Activated CD8-positive, alpha-beta memory T cell treated with anti-CD3 and anti-CD28 coated beads, Interleukin-2, amount 50 U/mL, for 24 hours (primary cell): ENCODE measurements around the gene DACH2.

Experiments
- DNase-seq: peaks from one replicate; pipeline ENCODE4 v3.0.0-alpha.2; 2020; ENCODE audit errors: extremely low read depth

The DACH2 gene

DNA sequence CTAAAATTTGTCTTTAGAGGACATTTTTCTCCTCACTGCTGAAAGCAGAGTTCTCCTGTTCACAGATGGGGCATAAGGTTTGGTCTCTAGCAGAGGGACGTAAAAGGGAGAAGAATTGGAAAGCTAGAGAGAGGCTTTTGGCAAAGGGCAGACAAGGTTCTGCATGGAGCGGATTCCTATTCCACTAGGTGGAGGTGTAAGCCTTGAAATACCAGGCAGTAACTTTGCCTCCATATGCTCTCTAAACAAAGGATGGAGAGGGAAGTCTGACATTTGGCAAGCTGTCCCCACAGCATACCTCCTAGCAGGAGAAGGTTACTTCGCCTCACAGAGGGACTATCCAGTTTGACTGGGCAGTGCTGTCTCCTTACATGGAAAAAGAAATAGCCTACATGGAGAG, 174.7 kb downstream of the DACH2 start:
- DNase-seq: no peak

DNA sequence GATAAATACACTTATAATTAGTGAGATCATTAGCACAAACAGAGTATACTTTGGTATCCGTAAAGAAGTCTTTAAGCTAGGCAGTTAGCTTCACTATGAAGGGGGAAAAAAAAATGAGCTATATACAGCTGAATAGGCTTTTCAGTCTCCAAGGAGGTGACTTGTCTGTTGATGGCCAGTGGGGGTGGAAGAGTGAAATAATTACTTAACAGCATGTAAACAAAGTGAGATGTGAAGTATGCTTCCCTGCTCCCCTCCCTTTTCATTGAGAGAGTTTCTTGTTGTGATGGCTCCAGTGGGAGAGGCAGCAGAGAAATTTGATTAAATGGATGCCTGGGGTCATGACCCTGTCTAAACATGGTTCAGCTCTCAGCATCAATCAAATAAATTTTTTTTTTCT, 180.9 kb downstream of the DACH2 start:
- DNase-seq: no peak

DNA sequence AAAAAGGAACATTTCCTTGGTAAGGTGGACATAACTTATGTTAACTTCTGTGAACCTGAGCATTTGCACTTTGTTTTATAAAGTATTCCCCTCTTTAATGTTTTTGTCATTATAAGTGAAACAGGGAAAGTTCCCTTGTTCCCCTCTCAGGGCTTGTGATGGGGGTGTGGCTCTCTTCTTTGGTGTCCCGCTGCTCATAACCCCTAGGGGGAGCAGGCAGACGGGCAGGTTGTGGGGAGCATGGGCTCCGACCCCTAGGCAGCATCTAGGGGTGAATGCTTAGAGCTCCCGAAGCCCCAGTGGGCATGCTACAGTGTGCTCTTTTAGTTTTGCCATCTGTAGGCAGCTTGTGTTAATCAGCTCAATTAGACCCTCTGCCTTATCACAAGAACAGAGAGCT, 200.4 kb downstream of the DACH2 start:
- no peak for DNase-seq

DNA sequence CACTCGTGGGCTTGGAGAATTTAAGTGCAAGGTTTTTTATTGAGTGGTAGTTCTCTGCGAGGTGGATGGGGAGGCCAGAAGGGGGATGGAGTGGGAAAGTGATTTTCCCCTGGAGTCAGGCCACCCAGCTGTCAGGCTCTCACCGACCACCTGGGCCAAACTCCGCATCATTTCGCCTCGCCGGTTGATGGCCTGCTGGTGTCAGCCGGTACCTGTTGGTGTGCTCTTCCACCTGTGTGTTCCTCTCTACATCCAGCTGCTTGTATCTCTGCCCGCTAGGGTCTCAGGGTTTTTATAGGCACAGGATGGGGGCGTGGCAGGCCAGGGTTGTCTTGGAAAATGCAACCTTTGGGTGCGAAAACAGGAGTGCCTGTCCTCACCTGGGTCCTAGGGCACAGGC, 200.9 kb downstream of the DACH2 start:
- DNase-seq: no peak

DNA sequence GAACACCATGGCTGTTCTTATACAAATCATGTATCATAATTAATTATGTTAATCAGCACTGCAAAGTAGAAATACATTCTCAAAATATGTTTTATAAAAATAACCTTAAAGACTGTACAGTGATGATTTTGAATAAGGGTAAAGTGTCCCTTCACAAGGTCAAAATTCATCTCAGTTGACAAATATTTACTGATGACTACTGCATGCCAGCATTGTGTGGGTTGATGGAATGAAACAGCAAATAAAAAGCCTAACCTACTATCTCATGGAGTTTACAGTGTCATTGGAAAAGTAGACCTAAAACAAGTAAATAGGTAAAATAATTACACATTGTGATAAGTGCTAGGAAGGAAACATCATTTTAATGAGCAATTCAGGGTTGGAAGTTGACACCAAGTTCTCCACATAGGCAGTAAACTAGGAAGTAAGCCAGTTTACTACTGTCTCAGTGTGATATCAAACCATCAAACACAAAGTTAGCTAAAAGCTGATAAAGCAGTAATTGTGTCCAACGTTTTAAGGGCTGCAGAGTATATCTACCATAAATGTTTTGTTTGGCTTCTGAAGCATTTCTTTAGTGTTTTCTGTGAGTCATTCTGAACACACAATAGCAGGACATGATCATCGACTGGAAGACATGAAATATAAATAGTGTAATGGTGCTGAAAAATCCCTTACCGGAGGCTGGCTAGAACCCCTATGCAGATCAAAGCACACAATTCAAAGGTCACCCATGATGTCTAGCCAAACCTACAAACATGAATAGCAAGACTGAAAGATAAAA, 221.8 kb downstream of the DACH2 start:
- DNase-seq: no peak

DNA sequence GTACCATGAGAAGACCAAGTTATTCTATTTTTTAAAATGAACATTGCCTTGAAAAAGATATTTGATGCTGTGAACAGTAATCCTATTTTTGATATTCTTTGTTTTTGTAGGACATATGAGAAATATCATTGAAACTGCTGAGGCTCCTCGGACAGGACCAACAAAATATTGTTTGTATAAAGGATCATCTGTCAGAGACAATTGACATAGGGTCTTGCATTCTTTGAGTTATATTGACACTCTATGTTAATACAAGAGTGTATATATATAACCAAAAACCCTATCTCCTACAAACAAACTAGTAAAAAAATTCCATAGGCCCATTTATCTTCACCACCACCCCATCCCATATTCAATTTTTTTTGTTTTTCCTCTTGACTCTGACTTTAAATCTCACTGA, 222.7 kb downstream of the DACH2 start:
- no peak for DNase-seq

DNA sequence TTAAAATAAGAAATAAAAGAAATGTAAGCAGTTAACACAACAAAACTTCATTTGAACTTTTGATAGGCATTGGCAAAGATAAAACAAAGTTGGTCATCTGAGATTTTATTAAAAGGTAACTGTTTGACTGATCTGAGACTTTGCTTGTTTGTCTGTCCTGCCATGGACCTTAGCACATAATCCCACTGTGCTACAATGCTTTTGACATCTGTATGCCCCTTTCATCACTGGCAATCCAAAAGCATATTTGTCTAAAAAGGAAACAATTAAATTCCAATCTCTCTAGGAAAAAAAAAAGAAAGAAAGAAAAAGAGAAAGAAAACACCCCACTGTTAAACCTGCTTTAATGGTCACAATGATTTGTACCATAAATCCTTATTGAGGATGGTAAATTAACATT, 231.0 kb downstream of the DACH2 start:
- DNase-seq: no peak

DNA sequence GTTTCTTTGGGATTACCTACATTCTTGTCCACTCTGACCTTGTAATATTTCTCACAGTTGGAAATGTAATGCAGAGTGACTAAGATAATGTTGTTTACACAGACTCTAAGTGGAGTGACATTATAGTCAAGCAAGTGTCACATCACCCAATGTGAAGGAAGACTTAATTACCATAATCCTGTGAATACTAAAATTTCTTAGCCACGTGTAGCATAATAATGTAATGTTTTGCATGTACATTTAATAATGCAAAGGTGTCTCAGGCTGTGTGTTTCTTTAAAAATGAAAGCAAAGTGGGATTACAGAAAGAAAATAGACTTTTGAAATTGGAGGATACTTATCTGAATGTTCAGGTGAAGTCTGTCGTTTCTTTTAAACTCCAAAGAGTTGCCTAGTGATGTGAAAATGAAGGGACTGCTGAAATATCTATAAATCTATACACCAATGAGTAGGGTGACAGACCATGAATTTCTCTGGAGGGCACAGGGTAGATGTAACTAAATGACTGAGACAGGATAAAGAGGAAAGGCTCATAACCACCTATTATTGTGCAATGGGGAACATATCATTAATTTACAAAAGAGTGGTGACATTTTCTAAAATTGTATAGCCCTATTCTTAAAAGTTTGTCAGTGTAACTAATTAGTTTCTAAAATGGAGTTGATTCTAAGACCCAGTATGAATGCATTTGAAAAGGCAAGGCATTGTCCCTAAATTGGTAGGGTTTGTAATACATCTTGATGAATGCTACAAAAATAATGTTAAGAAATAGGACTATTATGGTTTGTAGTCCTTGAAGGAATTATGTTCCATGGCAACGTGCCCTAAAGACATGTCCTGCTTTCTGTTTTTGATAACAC, 235.7 kb downstream of the DACH2 start:
- no peak for DNase-seq

DNA sequence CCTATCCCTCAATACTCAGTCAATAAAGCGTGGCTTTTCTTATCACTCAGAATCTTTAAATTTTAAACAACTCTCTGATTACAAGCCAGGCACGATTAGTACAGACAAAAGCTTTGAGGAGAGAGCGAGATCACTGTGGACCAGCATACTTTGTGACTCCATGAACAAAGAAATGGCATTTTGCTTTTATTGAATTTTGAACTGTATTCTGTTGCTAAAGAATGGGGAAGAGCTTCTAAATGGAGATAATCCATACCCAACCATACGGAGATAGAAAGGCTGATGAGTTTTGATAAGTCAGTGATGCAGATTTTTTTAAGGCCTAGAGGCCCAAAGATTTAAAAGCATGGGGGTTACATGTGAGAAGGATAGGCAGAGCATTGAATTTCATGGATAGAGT, 259.1 kb downstream of the DACH2 start:
- no peak for DNase-seq

DNA sequence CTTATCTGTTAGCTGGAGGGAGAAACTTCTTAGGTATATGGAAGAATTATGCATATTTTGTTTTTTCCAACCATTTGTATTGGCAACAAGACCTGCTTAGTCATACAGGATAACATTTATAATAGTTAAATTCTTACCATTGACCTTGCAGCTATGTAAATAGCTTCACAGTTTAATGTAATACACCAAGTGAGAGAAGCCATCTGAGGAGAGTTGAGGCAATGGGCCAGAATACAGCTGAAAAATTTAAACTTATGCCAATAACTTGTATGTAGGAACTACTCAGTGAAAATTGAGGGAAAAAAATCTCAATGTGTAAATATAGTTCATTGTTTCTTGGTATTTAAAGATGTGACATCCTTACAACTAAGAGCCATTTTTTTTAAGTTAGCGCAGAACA, 273.5 kb downstream of the DACH2 start:
- DNase-seq: no peak

DNA sequence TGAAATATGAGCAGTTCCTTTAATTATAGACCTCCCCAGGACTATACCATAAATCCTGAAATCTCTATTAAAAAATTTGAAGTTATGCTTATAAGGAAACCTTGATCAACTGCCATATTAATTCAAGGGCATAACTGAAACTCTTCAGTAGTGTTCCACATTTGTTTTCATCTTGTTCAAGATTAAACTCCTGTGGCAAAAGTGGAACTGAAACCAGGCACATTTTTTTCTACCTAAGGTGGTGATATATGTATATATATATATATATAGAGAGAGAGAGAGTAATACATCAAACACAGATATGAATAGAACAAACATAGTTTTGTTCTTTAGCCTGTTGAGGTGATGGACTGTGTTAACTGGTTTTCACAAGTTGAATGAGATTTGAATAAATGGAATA, 287.9 kb downstream of the DACH2 start:
- DNase-seq: no peak

DNA sequence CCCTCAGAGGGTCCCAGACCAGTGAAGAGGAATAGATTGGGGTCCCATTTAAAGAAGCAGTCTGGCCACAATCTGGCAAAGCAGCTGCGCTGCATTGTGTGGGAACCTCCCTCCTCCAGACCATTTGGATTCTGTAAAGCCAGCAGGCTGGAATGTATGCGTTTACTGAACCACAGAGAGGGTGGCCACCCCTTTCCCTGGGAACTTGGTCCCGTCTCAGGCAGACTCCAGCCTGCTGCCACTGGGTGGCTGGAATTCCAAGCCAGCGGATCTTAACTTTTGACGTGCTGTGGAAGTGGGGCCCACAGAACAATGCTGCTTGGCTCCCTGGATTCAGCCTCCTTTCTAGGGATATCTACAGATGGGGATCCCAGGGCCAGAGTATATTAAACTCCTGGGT, 307.2 kb downstream of the DACH2 start:
- DNase-seq: no peak

DNA sequence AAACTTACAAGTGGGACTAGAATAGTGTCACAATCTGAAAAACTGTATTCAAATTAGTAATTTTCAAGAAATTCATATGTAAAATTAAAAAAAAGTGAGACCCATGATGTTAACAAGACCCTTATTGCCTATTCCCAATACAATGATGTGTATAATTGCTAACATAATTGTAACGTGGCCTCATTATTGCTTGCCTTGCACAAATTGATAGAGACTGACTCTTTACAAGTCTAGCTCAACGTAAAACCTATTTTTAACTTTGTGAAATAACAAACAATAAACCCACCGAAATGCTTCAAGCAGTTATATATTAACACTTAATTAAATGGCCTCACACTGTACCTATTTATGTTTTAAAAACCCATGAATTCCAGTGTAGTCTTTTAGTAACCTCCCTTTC, 312.5 kb downstream of the DACH2 start:
- DNase-seq: no peak

DNA sequence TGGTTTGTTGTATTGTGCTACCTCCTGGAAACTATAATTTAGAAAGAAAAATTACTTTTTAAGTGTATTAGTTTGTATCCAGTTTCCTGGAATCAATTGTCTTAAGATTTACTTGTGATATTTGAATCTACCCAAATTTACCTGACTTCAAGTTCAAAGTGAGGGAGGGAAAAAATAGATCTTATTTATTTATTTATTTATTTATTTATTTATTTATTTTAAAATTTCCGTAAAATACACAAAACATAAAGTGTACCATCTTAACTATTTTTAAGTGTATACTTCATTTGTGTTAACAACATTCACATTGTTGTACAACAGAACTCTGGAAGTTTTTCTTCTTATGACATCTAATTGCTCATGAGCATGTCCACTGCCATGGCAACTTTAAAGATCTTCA, 356.0 kb downstream of the DACH2 start:
- DNase-seq: no peak

DNA sequence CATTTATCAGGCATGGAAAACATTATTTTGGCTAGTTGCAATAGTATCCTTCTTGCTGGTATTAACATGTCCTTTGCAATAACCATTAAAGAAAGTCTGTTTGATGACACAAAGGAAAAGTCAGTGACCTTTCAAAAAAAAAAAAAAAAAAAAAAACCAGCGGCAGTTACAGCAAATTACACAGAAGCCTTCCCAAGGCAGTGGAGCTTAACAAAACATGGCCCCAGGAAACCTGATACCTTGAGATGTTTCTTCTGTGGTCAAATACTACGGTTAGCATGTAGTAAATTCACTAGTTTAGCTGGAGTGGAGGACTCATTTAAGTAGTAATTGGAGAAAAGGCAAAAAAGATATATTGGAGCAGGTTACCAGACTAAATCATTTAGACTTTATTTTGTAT, 359.1 kb downstream of the DACH2 start:
- DNase-seq: no peak

DNA sequence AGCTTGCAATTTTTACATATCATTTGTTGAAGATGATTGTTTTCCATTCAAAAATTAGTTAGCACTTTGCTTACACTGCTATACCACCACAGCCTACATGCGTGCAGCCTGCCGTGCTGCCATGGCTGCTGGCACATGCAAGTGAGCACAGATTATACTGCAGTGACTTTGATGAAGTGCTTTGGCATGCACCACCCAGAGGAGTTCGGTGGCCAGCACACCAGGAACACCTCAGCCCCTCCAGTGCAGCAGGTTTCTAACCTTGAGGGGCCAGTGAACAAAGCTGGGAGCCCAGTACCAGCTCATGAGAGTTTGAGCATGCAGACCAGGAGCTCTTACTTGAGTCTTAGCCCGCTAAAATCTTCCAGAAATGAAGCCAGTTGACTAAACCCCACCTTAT, 431.5 kb downstream of the DACH2 start:
- DNase-seq: no peak

DNA sequence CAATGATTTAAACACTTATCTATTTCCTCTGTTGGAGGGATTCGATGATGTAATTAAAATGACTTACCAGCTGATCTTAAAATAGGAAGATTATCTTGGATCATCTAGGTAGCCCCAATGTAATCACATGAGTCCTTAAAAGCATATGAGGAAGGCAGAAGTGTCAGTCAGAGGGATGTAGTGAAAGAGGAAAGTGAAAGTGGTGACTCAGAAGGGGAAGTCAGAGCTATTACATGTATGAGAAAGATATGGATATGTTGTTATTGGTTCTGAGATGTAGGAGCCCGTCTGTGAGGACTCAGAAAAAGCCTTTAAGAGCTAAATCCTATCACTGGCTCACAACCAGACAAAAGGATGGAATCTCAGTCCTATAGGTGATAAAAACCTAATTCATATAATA, 456.4 kb downstream of the DACH2 start:
- no peak for DNase-seq

DNA sequence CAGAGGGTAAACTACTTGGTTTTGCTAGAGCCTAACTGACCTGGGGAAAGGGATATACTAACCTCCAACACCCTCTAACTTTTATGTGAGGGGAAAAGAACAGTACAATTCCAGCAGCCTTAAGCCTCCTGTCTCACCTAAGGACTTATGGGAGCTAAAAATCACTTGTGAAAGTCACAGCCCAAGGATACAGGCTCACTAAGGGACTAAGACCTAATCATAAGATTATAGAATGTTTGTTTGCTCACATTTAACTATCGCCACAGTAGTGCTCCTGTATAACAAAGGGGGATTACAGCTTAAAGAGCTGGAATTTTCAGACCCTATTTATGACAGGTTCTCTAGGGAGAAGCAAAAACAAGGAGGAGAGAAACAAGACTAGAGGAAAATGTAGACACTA, 548.7 kb downstream of the DACH2 start:
- no peak for DNase-seq

DNA sequence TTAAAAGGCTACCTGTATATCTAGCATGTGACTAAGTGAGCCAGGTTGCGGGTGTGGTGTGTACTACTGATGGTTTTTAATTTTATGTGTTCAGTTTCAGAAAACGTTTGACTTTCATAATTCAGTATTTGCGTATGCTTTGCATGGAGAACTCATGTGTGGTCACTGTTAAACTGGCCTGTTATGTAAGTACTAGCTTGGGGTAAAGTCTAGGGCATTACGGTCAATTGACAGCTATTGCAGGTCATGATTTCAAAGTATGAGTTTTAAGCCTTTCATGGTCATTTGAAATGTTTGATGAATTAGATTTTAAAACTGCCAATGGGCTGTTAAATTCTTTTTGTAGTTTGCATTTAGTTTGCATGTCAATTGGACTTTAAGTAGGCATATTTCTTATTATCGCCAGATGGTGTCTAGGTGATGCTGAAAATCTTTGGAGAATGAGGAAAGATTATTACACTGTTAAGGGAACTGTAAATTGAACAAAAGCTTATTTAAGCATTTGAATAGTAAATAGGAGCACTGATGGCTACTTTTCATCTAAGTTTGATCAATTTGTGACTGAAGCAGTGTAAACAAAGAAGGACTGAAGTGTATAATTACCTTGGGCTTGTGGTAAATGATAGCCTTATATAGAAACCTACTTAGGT, 563.4 kb downstream of the DACH2 start:
- DNase-seq: no peak

DNA sequence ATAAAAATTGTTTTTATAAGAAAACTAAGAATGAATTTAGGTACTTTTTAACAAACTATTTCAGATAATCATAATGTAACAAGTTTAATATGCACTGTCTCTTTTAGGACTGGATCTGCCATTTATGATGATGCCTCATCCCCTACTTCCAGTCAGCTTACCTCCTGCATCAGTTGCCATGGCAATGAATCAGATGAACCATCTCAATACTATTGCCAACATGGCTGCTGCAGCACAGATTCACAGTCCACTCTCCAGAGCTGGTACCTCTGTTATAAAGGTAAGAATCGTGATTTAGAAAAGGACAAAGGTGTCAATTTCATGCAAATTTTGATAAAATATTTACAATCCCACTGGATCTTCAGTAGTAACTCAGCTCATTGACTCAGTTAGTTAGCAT, 566.2 kb downstream of the DACH2 start:
- DNase-seq: no peak

DNA sequence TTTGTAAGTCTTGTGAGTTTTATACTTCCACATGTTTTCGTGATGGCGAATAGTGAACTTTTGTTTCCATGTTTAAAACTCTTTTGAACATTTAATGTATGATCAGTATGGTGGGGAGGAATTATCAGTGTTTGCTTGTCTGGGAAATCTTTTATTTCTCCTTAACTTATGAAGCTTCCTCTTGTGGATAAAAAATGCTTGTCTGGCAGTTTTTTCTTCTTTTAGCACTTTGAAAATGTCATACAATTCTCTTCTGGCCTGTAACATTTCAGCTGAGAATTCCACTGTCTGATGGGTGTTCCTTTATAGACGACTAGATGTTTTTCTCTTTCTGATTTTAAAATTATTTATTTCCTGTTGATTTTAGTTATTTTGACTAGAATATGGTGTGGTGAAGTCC, 576.0 kb downstream of the DACH2 start:
- DNase-seq: no peak

DNA sequence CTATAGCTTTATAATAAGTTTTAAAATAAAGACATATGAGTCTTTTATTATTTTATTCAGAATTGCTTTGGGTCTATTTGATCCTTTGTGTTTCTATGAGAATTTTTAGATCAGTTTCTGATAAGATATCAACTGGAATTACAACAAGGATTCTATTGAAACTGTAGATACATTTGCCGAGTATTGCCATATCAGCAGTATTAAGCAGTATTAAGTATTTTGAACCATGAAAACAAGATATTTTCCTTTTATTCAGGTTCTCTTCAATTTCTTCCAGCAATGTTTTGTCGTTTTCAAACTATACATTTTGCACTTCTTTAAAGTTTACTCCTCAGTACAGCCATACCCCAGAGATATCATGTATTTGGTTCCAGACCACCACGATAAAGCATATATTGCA, 598.8 kb downstream of the DACH2 start:
- no peak for DNase-seq

DNA sequence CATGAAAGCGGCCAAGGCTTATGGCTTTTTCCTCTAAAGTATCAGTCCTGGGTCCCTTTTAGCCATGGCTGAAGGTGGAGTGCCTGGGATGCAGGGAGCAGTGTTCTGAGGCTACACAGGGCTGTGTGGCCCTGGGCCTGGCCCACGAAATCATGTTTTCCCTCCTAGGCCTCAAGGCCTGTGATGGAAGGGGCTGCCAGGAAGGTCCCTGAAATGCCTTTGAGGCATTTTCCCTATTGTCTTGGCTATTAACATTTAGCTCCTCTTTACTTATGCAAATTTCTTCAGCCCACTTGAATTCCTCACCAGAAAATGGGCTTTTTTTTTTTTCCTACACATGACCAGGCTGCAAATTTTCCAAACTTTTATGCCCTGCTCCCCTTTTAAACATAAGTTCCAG, 657.0 kb downstream of the DACH2 start:
- DNase-seq: no peak
